Endometrial microvascular endothelial cells (primary cell): ENCODE results near the gene NSUN3. TPM values are rescaled to one million over a fixed set of nuclear protein-coding genes. Genes with fewer than 3 reads are reported as not detected.
"Not testable (repeated sequence)": the region's sequence is repeated elsewhere in the genome, so short reads cannot be mapped to it uniquely, and the experiment has no call there.

Experiments
- in situ Hi-C: cut with HindIII; loops from 2 replicates; pipeline ENCODE4 v1.10.0; 2017; ENCODE audit warnings: low sequenced_read_pairs, low pct_unique_long_range_greater_than_20kb; ENCODE audit errors: inconsistent ontology term
- total RNA-seq: library from RNA; depleted of rRNA; stranded (reverse); fragments of >200 nt; gene quantifications from one replicate; pipeline ENCODE4 v1.2.3, GENCODE V29; 2015; ENCODE audit errors: inconsistent ontology term

Gene NSUN3
- total RNA-seq, result 11.8 TPM

GRCh38 chr3:94062513-94063404, at the start of gene NSUN3, which contains the start of gene DHFR2:
Gene NSUN3 (plus strand): TSS chr3:94063061. CDS start chr3:94063127, 66 bp downstream.
Gene DHFR2 (minus strand): TSS chr3:94062916. CDS start chr3:94061511, 1,405 bp downstream.
- in situ Hi-C loops, result no loop called here

- in situ Hi-C loops, result no loop called here
These were observed 47.8 kb upstream of the NSUN3 start for GRCh38 chr3:94015025-94015424.

- in situ Hi-C loops, result no loop called here
These were observed 43.2 kb upstream of the NSUN3 start for GRCh38 chr3:94019659-94020058.

- in situ Hi-C loops, result no loop called here
These were observed 42.6 kb upstream of the NSUN3 start for GRCh38 chr3:94020293-94020692.

GRCh38 chr3:94024385-94024784, 38.5 kb upstream of the NSUN3 start:
- in situ Hi-C loops, result no loop called here

GRCh38 chr3:94026623-94027022, 36.2 kb upstream of the NSUN3 start:
- in situ Hi-C loops, result no loop called here

GRCh38 chr3:94028093-94028837, 34.6 kb upstream of the NSUN3 start, which contains the start of gene STX19:
Gene STX19 (minus strand): TSS chr3:94028597. CDS start chr3:94015269, 13,328 bp downstream.
- in situ Hi-C loops, result no loop called here

GRCh38 chr3:94036909-94037507, 25.9 kb upstream of the NSUN3 start:
- in situ Hi-C loops, result no loop called here

- in situ Hi-C loops, result no loop called here
These were observed 19.6 kb upstream of the NSUN3 start for GRCh38 chr3:94043285-94043684.

- in situ Hi-C loops, result not testable (repeated sequence)
These were observed 18.5 kb upstream of the NSUN3 start for GRCh38 chr3:94044100-94044936.

- in situ Hi-C loops, result no loop called here
These were observed 16.3 kb upstream of the NSUN3 start for GRCh38 chr3:94046533-94046932.

- in situ Hi-C loops, result no loop called here
These were observed 13.6 kb upstream of the NSUN3 start for GRCh38 chr3:94049267-94049666.

GRCh38 chr3:94050546-94050945, 12.3 kb upstream of the NSUN3 start:
- in situ Hi-C loops, result no loop called here

GRCh38 chr3:94061297-94061696, 1.6 kb upstream of the NSUN3 start:
- in situ Hi-C loops, result no loop called here

GRCh38 chr3:94063496-94064119, 747 bp downstream of the NSUN3 start:
- in situ Hi-C loops, result no loop called here

GRCh38 chr3:94064243-94064860, 1.5 kb downstream of the NSUN3 start:
- in situ Hi-C loops, result no loop called here

GRCh38 chr3:94065122-94065521, 2.3 kb downstream of the NSUN3 start:
- in situ Hi-C loops, result no loop called here
